Measurements from ENCODE around the gene SEPTIN11.

SEPTIN11 gene

DNA sequence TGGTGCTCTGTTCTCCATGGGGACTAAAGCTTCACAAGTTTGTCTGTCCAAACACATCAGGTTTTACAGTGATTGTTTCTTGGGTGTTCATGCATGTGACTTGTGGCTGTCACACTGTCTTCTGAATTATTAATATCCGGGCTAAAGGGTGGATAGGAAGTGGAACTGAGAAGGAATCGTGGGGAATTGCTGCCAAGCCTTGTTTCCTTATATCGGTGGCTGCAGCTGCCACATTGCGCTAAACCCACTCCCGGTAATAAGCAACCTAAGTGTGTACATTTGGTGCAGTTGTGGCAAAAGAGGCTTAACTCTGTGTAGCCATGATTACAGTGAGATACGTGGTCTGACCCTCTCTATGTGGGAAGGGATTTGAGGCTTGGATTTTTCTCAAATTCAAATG lies 30.7 kb downstream of the SEPTIN11 start:
- no peak for DNase-seq (ENCODE audit: low spot score)

GRCh38 chr4:76981644-76982043 lies 32.1 kb downstream of the SEPTIN11 start:
- no peak for DNase-seq (ENCODE audit: low spot score)

- DNase-seq (ENCODE audit: low spot score) = no peak
Measured at GRCh38 chr4:76982638-76983584, 33.4 kb downstream of the SEPTIN11 start.

DNA sequence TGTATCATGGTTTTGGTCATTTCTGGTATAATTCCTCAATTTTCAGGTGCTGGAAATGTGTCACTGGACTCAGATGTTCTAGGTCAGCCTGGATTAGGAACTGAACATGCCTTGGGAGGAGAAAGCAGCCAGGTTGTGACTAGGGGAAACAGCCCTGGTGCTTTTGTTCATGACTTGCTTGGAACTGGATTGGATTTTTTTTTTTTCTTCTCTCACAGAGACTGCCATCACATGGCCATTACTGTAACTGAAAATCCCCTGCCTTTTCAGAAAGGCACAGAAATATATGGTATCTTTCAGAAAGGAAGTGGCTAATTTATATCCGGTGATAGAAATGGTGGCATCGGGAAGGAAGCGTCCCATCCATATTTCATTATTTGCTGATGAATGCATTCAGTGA lies 34.6 kb downstream of the SEPTIN11 start:
- DNase-seq (ENCODE audit: low spot score) = no peak

DNA sequence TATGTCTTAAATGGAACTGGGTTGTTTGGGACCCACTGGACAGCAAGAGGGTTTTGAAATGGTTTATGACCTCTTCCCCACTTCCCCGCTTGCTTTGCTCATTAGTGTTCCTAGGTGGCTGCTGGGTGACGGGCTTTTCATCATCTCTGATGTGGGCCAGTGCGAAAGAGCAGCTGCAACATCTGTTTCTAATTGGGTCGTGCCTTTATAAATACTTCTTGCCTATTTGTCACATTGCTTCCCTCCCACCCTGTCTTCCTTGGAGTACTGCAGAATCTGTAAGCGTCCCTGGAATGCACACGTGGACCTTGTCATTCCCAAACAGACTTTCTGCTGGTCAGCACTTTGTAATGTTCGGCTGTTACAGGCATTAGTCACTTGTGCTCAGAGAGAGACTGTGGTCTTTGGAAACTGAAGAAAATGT lies 35.2 kb downstream of the SEPTIN11 start:
- no peak for DNase-seq (ENCODE audit: low spot score)

GRCh38 chr4:76987153-76987591 lies 37.6 kb downstream of the SEPTIN11 start:
- DNase-seq (ENCODE audit: low spot score) = no peak

GRCh38 chr4:76987685-76988084 lies 38.1 kb downstream of the SEPTIN11 start:
- DNase-seq (ENCODE audit: low spot score) = no peak

DNA sequence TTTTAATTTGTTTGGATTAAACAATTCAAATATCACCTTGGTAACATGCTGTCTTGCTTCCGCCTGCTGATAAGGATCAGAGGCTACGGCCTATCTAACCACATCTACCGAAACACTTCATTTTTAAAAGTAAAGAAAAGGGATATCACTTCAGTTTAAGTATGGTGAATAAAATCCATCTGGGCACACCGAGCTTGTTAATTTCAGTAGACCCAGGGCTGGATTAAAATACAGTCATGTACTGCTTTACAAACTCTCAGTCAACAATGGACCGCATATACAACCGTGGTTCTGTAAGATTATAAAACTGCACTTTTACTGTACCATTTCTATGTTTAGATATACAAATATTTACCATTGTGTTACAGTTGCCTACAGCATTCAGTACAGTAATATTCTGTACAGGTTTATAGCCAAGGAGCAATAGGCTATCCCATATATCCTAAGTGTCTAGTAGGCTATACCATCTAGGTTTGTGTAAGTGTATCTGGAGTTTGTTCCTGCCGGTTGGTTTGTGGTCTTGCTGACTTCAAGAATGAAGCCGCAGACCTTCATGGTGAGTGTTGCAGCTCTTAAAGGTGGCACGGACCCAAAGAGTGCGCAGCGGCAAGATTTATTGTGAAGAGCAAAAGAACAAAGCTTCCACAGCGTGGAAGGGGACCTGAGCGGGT lies 40.0 kb downstream of the SEPTIN11 start:
- DNase-seq (ENCODE audit: low spot score) = no peak

DNA sequence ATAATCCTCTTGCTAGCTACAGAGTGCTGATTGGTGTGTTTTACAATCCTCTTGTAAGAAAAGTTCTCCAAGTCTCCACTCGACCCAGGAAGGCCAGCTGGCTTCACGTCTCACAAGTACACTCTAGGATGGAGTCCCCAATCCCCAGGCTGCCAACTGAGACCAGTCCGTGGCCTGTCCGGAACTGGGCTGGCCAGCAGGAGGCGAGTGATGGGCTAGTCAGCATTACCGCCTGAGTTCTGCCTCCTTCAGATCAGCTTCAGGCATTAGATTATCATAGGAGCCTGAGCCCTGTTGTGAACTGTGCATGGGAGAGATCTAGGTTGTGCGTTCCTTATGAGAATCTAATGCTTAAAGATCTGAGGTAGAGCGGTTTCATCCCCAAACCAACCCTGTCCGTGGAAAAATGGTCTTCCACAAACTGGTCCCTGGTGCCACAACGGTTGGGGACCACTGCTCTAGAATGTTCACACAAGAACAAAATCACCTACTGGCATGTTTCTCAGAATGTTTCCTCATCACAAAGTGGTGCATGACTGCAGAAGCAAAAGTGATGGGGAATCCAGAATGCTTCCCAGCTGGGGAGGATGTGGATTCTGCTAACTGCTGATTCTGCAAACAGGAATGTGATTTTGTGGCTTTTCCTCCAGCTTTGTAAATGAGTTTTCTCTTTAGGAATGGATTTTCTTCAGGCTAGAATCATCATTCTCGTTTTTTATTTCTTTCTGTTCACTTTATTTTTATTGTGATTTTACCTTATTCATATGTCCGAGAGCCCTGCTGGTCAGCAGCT lies 40.9 kb downstream of the SEPTIN11 start:
- no peak for DNase-seq (ENCODE audit: low spot score)

DNA sequence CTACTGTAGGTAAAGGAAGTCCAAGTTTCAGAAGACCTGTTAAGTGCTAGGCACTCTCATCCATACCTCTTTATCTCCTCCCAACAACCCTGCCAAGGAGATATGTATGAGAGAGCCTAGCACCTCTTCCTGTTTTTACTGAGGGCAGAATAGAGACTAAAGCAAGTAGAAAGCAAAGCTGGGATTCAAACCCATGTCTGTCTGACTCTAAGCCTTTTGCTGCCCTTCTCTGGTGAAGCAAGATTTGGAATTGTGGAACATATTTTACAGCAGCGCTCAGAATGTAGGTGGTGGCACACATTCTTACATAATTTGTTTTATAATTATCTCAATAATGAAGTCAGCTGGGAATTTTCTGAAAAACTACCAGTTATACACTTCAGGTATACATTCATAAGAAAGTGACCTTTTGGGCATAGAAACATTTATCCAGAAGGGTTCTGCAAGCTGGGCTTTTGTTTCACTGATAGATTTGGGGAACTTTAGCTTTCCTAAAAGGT lies 41.7 kb downstream of the SEPTIN11 start:
- DNase-seq (ENCODE audit: low spot score) = no peak

DNA sequence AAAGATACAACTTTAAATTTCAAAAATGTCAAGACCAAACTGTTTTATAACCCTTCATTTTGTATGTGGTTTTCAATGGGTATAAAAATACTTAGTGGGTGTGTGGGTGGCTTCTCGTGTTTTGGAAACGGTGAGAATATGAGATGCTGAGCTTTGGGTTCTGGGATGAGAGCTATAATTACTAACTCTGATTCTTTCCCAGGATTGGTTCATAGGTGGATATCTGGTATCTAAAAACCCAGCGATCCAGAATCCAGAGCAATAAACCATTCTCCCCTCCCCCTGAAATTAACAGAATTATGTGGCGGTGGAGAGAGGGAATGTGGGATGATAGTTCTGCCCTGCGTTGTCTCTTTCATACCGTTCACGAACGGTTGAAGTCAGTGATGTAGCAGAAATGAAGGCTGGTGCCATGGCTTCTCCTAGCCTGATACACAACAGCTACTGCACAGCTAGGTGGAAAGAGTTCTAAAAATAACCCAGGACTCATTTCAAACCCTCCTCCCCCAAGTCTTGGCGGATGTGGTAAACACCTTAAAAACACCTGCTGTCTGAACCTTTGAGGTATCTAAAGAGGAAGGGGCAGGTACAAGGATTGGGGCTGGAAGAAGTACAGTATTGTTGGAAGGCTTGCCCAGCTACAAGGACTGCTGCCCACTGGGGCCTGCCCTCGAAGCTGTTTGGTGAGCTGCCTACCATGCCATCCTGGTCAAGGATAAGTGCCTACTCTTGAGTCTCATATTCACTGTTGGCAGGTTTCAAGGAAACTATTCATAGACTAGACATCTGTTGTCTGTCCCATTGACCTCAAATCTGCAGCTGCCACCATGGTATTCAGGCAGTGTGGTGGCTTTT lies 44.5 kb downstream of the SEPTIN11 start:
- DNase-seq (ENCODE audit: low spot score) = peak; percentile 61

DNA sequence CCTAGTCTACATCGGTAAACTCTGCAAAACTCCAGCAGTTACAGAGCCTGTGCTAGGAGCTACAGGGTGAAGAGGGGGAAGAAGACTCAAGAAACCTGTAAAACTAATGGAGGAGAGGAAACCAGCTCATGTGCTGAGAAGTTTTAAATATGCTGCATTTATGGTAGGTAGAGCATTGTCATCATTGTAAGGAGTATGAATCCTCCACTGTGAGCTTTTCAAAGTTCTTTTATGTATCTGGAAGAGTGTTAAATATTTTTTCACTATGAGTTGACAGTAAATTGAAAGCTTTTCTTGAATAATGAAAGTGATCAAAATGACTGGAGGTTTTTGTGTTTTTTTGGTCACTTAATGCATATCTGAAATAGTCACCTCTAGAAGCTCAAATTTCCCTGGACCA lies 46.2 kb downstream of the SEPTIN11 start:
- DNase-seq (ENCODE audit: low spot score) = no peak

GRCh38 chr4:76996445-76996844 lies 46.9 kb downstream of the SEPTIN11 start:
- no peak for DNase-seq (ENCODE audit: low spot score)

- no peak for DNase-seq (ENCODE audit: low spot score)
Measured at GRCh38 chr4:76997077-76997476, 47.5 kb downstream of the SEPTIN11 start.

DNA sequence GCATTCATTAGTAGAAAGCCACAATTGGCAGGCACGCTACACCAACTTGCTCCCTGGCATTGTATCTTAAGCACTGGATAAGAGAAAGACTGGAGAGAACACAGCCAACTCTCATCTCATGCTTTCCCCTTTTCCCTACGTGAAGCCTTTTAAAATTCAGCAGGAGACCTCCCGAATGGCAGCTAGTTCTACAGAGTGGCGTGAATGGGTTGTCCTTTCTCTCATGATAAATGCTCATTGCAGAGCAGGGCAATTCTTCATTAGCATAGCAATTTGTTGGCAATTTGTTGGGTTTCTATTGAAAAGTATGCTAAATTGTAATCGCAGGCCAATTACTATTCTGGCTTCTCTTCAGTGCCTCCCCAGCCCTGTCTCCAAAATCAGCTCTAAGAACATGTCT lies 48.0 kb downstream of the SEPTIN11 start:
- DNase-seq (ENCODE audit: low spot score) = peak; percentile 58

DNA sequence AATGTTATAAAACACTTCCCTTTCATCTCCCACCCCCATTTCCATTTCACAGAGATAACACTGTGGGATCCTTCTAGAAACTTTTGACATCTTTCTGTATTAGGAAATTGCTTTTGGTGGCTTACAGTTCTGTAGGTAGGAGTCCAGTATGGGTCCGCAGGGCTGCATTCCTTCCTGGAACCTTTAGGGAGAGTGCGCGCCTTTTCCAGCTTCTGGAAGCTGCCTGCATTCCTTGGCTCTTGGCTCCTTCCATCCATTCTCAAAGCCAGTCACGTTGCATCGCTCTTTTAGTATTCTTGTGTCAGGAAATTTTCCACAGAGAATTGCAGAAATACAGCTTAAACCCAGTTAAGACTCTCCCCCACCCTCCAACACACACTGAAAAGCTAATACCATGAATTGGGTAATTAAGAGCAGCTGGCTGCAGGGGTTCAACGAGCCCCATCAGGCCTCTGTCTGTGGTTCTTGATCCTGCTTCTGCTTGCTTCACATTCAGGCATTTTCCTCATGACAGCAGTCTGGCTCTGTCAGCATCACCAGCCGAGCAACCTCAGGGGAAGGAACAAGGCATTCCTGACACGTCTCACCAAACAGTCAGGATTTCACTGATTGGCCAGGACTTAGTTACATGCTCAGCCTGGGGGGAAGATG lies 48.8 kb downstream of the SEPTIN11 start:
- DNase-seq (ENCODE audit: low spot score) = no peak
